MM.1S (cell line): ENCODE data around the gene PWP2.
"Not testable (repeated sequence)": the region's sequence is repeated elsewhere in the genome, so short reads cannot be mapped to it uniquely, and the experiment has no call there.

Experiments used
- DNase-seq: peaks from one replicate; pipeline ENCODE4 v3.0.0-alpha.2; 2015
- H2AFZ ChIP-seq: fragments of 300-600 bp; sonication (generic); 2 replicates; pipeline ENCODE4 v1.6.0; 2016; ENCODE audit warnings: antibody characterized with exemption, low read length
- H3F3A ChIP-seq: fragments of 300-600 bp; sonication (generic); 2 replicates; pipeline ENCODE4 v1.6.1; 2016; ENCODE audit warnings: mild to moderate bottlenecking, antibody characterized with exemption, low read length, moderate library complexity, mixed read lengths; ENCODE audit not compliant: insufficient read depth
- H3K27ac ChIP-seq: fragments of 300-600 bp; sonication (generic); 2 replicates; pipeline ENCODE4 v1.5.1; 2016; ENCODE audit warnings: mild to moderate bottlenecking, low read length
- H3K27me3 ChIP-seq: fragments of 300-600 bp; sonication (generic); replicated peaks from 2 replicates; pipeline ENCODE4 v1.6.0; 2016; ENCODE audit warnings: low read length; ENCODE audit not compliant: insufficient read depth
- H3K36me3 ChIP-seq: fragments of 300-600 bp; sonication (generic); replicated peaks from 2 replicates; pipeline ENCODE4 v1.6.1; 2016; ENCODE audit warnings: mild to moderate bottlenecking, low read length, mixed read lengths; ENCODE audit not compliant: insufficient read depth
- H3K4me1 ChIP-seq: fragments of 300-600 bp; sonication (generic); 2 replicates; pipeline ENCODE4 v1.6.1; 2016; ENCODE audit warnings: low read length, mixed read lengths
- H3K4me2 ChIP-seq: fragments of 300-600 bp; sonication (generic); 2 replicates; pipeline ENCODE4 v1.6.0; 2016; ENCODE audit warnings: low read depth, low read length
- H3K4me3 ChIP-seq: fragments of 300-600 bp; sonication (generic); 2 replicates; pipeline ENCODE4 v1.5.1; 2016; ENCODE audit warnings: low read length, mixed read lengths
- H3K79me2 ChIP-seq: fragments of 300-600 bp; sonication (generic); 2 replicates; pipeline ENCODE4 v1.6.1; 2016; ENCODE audit warnings: mixed run types, low read length, mixed read lengths
- H3K9ac ChIP-seq: fragments of 300-600 bp; sonication (generic); 2 replicates; pipeline ENCODE4 v1.6.1; 2016; ENCODE audit warnings: low read length, mixed read lengths
- H3K9me2 ChIP-seq: fragments of 300-600 bp; sonication (generic); replicated peaks from 2 replicates; pipeline ENCODE4 v1.6.1; 2016; ENCODE audit warnings: mild to moderate bottlenecking, low read length, mixed read lengths; ENCODE audit not compliant: insufficient read depth
- H3K9me3 ChIP-seq: fragments of 300-600 bp; sonication (generic); replicated peaks from 2 replicates; pipeline ENCODE4 v1.6.1; 2016; ENCODE audit warnings: mild to moderate bottlenecking, low read length, mixed read lengths; ENCODE audit not compliant: insufficient read depth
- H4K20me1 ChIP-seq: fragments of 300-600 bp; sonication (generic); 2 replicates; pipeline ENCODE4 v1.6.1; 2016; ENCODE audit warnings: mild to moderate bottlenecking, low read length, moderate library complexity, mixed read lengths; ENCODE audit not compliant: insufficient read depth
- CTCF ChIP-seq: fragments of 300-600 bp; sonication (generic); IDR thresholded peaks from 2 replicates; pipeline ENCODE4 v1.5.1; 2016; ENCODE audit warnings: antibody characterized with exemption, low read length, mixed read lengths
- EZH2 ChIP-seq: fragments of 300-600 bp; sonication (generic); optimal IDR thresholded peaks from 2 replicates; pipeline ENCODE3; 2017; ENCODE audit warnings: low read depth, mild to moderate bottlenecking, antibody characterized with exemption, low read length, mixed read lengths
- EZH2phosphoT487 ChIP-seq: fragments of 300-600 bp; sonication (generic); IDR thresholded peaks from 2 replicates; pipeline ENCODE4 v1.6.1; 2018; ENCODE audit warnings: antibody characterized with exemption, low read length

The PWP2 gene

GRCh38 chr21:44092211-44092610, 15.0 kb upstream of the PWP2 start:
- no peaks in the 10 kb centered on the region for H3K4me1 ChIP-seq
- H3K27ac ChIP-seq, result no peak overlapping the region
- no peaks in the 10 kb centered on the region for H3F3A ChIP-seq
- no peak overlapping the region for H3K4me2 ChIP-seq
- H3K79me2 ChIP-seq, result no peaks in the 10 kb centered on the region
- TF ChIP-seq CTCF (no peak), EZH2phosphoT487 (no peak), EZH2 (no peak)
- H3K36me3 ChIP-seq, result peaks cover 11% of the 10 kb centered on the region
- H3K27me3 ChIP-seq, result no peaks in the 10 kb centered on the region
- no peak overlapping the region for H3K4me3 ChIP-seq
- H3K9me3 ChIP-seq, result no peaks in the 10 kb centered on the region
- no peak overlapping the region for H2AFZ ChIP-seq
- H3K9me2 ChIP-seq, result no peaks in the 10 kb centered on the region
- H3K9ac ChIP-seq, result no peak overlapping the region
- DNase-seq, result no peak
- no peaks in the 10 kb centered on the region for H4K20me1 ChIP-seq

GRCh38 chr21:44093761-44094160, 13.4 kb upstream of the PWP2 start:
- Histone ChIP-seq H3K9me2 (no peaks in the 10 kb centered on the region), H3F3A (no peaks in the 10 kb centered on the region), H2AFZ (no peak overlapping the region), H3K9ac (no peak overlapping the region), H3K36me3 (peaks cover 6% of the 10 kb centered on the region; the same call in 1 of the 2 replicates), H4K20me1 (no peaks in the 10 kb centered on the region), H3K79me2 (no peaks in the 10 kb centered on the region), H3K4me1 (no peaks in the 10 kb centered on the region), H3K9me3 (no peaks in the 10 kb centered on the region), H3K4me2 (no peak overlapping the region), H3K4me3 (no peak overlapping the region), H3K27me3 (no peaks in the 10 kb centered on the region), H3K27ac (no peak overlapping the region)
- no peak for DNase-seq
- no peak for TF ChIP-seq EZH2
- TF ChIP-seq EZH2phosphoT487, result no peak
- TF ChIP-seq CTCF, result no peak

- DNase-seq, result no peak
- Histone ChIP-seq H3K9me2 (no peaks in the 10 kb centered on the region), H3K27ac (no peak overlapping the region), H3K27me3 (no peaks in the 10 kb centered on the region), H4K20me1 (no peaks in the 10 kb centered on the region), H3K9ac (no peak overlapping the region), H3K4me3 (no peak overlapping the region), H3K4me2 (no peak overlapping the region), H2AFZ (no peak overlapping the region), H3K36me3 (peaks cover 6% of the 10 kb centered on the region; the same call in 1 of the 2 replicates), H3K9me3 (no peaks in the 10 kb centered on the region), H3K4me1 (no peaks in the 10 kb centered on the region), H3F3A (no peaks in the 10 kb centered on the region), H3K79me2 (no peaks in the 10 kb centered on the region)
- no peak for TF ChIP-seq EZH2
- TF ChIP-seq EZH2phosphoT487, result no peak
Observed at GRCh38 chr21:44094832-44095231, 12.4 kb upstream of the PWP2 start.

GRCh38 chr21:44098507-44098906, 8.7 kb upstream of the PWP2 start:
- not testable (repeated sequence) for H3K36me3 ChIP-seq, H3K4me2 ChIP-seq, H2AFZ ChIP-seq, H3K27me3 ChIP-seq, H3K4me3 ChIP-seq, H3F3A ChIP-seq, H4K20me1 ChIP-seq, H3K9ac ChIP-seq, DNase-seq, H3K9me3 ChIP-seq, H3K9me2 ChIP-seq, H3K79me2 ChIP-seq, H3K27ac ChIP-seq, H3K4me1 ChIP-seq

GRCh38 chr21:44098964-44099363, 8.2 kb upstream of the PWP2 start:
- not testable (repeated sequence) for H3K4me1 ChIP-seq, H3K27me3 ChIP-seq, H3K9me2 ChIP-seq

GRCh38 chr21:44107589-44107988, 390 bp downstream of the PWP2 start:
- H3K4me1 ChIP-seq, H3K9me2 ChIP-seq, H3K27me3 ChIP-seq, H4K20me1 ChIP-seq, H3K36me3 ChIP-seq, H3K9me3 ChIP-seq, H2AFZ ChIP-seq, H3K27ac ChIP-seq, H3K4me2 ChIP-seq, DNase-seq, H3F3A ChIP-seq, H3K79me2 ChIP-seq: not testable (repeated sequence)
- Histone ChIP-seq H3K4me3 (peak overlapping the region; percentile 47; the same call in 1 of the 2 replicates), H3K9ac (peak overlapping the region; percentile 48; the same call in 1 of the 2 replicates)

More at GRCh38 chr21:44098964-44099363, 8.2 kb upstream of the PWP2 start:
- H3K9ac ChIP-seq, DNase-seq, H3K4me3 ChIP-seq, H3K9me3 ChIP-seq, H4K20me1 ChIP-seq, H3K27ac ChIP-seq, H2AFZ ChIP-seq, H3K79me2 ChIP-seq, H3F3A ChIP-seq, H3K36me3 ChIP-seq, H3K4me2 ChIP-seq: not testable (repeated sequence)
